ENCODE measurements around the gene TBPL2.

DNA sequence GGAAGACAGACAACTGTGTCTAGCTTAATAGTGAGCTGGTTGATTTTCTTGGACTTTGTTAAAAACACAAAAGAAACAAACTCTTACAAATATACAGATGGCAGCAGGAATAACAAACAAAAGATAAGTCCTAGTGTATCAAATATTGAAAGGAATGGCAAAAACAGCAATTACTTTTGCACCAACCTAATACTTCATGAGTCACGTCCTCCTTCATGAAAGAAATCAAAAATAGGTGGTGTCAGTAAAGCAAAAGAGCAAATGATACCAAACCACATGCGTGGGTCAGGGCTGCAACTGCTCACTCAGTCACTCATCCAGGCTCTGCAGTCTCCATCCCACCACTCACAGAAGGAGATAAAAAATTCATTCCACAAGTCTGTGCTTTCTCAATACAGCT, 40.6 kb downstream of the TBPL2 start:
- TF ChIP-seq POLR2A (IDR thresholded peaks at IDR 0.05; ENCODE audit: low read depth, low read length) = no peak
- TF ChIP-seq POLR2AphosphoS5 (IDR thresholded peaks at IDR 0.05; ENCODE audit: low read depth, low read length) = no peak
